Activated gamma-delta T cell treated with Interleukin-2 at 50 U/mL for 16 hours (primary cell): ENCODE results near the gene NBEAL2.
A peak's percentile ranks its signal among the peaks of the same experiment; 100 is the strongest.

Experiments used
- DNase-seq: peaks from one replicate; pipeline ENCODE4 v3.0.0-alpha.2; 2020

The NBEAL2 gene, protein sequence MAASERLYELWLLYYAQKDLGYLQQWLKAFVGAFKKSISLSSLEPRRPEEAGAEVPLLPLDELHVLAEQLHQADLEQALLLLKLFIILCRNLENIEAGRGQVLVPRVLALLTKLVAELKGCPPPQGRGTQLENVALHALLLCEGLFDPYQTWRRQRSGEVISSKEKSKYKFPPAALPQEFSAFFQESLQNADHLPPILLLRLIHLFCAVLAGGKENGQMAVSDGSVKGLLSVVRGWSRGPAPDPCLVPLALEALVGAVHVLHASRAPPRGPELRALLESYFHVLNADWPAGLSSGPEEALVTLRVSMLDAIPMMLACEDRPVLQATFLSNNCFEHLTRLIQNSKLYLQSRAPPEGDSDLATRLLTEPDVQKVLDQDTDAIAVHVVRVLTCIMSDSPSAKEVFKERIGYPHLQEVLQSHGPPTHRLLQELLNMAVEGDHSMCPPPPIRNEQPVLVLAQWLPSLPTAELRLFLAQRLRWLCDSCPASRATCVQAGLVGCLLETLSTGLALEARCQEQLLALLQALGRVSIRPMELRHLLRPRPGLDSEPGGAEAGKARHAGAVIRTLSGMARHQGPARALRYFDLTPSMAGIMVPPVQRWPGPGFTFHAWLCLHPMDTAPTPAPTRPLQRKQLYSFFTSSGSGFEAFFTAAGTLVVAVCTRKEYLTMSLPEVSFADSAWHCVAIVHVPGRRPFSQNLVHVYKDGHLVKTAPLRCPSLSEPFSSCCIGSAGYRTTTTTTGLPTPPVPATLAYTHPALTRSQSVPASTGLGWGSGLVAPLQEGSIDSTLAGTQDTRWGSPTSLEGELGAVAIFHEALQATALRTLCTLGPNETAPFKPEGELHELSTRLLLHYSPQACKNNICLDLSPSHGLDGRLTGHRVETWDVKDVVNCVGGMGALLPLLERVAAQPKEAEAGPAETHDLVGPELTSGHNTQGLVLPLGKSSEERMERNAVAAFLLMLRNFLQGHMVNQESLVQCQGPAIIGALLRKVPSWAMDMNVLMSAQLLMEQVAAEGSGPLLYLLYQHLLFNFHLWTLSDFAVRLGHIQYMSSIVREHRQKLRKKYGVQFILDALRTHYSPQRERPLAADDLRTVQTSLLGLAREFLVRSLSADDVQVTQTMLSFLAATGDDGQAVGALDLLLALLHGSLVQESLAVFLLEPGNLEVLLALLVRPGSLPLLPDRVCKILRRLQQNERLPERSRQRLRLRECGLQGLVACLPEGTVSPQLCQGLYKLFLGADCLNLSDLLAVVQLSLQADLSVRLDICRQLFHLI (N-terminal part only)

DNA sequence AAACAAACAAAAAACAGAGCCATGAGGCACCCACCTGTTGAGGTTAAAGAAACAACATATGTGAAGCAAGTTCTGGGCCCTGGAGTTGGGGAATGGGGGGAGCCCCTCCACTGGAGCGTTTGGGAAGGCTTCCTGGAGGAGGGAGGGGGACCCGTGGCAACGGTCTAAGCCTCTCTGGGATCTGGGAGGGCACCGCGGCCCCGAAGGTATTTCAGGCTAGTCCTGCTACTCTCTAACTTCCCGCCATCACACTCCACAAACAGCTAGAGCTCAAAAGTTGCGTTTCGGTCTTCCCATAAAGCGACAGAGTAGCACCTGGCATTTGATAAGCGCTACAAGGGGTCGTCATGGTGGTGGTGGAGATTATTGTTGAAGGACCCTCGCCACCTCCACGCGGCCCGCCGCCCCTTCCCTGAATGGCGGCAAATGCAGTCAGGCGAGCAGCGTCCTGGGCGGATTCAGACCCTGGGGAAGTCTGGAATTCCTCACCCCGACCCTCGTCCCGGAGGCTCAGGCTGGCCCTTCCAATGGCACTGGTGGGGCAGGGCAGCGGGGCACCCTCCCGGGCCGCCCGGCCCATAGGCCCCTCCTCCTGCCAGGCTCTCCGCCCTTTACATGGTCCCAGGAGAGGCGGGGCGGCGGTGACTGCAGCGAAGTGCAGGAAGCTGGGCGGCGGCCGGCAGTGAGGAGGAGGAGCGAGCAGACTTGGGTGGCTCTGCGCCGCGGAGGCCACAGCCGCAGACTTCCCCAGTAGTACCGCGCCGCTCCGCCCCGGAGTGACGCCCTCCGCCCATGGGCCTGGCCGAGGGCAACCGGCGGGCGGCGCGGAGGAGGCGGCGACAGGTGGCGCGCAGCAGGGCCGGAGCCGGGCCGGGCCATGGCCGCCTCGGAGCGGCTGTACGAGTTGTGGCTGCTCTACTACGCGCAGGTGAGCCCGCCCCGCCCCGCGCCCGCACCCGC is at the start of gene NBEAL2:
NBEAL2 (plus strand) TSS at position 682 of the 960 bp plus-strand sequence; CDS start at position 878, 196 bp downstream.
- DNase-seq = peak; percentile 96

DNA sequence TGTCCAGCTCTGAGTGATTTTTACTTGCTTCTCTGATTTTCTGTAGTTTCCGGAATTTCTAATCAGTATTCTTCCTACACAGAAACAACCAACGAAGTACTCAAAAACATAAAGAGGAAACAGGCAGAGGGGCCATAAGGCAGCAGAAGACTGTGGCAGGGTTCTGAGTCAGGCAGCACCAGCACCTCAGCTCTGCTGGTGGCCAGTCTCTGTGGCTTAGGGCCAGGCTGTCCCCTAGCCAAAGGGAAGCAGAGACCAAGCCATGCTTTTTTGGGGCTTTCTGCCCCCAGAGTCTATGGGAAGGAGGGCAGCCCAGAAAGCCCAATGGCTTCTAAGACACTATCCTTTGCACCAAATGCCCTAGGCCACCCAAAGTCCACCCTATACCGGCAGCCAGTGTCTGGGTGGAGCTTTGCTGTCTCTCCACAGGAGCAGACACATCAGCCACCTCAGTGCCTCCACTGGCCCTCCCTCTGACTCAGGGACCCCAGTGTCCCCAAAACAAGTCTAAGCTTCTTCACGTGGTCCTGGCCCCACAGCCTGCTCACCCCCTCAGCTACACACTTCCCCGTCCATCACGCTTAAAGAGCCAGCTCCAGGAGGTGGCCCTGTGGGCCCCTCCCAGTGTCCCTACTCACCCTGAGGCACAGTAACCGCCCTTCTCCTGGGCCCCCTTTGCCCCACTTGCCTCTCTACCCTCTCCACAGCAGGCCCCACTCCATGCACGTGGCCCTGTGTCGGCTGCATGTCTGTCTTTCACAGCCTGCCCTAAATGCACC is 49.1 kb upstream of the NBEAL2 start:
- no peak for DNase-seq

DNA sequence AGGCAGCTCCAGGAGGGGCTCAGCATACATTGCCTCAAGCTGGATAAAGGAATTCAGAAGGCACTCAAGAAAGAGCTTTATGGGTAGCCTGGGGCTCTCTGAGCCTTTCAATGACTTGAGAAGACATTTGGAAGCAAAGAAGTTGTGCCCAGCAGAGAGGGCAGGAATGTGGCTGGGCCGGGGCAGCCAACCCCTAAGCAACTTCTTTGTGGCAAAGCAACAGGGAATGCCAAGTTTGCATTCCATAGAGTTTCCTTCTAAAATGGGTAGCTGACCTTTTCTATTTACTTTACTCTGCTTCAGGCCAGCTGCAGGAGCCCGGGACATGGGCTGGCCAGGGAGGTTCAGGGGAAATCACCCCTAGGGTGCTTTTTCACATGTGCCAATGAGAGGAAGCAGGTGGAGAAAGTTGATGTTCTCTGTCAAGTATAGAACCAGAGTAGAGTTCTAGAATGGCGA is 48.5 kb upstream of the NBEAL2 start:
- DNase-seq = no peak

DNA sequence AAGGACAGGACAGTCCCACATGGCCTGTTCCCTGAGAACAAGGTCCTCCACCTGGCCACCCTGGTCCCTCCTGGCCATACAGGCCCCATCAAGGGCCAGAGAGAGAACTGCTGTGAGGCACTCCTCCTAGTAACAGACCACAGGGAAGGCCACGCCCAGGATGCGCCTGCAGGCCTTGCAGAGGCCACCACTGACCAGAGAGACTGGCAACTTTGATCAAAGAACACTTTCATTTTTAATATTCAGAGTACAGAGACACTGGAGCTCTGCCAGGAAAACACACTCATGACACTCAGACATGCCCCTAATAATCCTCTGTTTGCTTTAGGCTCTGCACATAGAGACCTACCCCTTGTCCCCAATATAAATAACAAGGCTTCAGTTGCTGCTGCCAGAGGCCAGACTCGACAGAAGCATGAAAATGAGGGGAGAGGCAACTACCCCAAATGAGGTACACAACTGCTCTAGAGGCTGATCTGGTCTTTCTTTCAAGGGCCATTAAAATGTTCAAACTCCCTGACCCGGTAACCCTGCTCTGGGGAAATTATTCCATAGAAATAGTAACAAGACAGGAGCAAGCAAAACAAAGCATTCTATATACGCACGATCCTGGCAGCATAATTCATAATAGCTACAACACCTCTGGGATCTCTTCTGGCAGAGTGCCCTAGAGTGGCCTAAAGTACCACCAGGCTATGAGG is 47.7 kb upstream of the NBEAL2 start:
- DNase-seq = no peak

DNA sequence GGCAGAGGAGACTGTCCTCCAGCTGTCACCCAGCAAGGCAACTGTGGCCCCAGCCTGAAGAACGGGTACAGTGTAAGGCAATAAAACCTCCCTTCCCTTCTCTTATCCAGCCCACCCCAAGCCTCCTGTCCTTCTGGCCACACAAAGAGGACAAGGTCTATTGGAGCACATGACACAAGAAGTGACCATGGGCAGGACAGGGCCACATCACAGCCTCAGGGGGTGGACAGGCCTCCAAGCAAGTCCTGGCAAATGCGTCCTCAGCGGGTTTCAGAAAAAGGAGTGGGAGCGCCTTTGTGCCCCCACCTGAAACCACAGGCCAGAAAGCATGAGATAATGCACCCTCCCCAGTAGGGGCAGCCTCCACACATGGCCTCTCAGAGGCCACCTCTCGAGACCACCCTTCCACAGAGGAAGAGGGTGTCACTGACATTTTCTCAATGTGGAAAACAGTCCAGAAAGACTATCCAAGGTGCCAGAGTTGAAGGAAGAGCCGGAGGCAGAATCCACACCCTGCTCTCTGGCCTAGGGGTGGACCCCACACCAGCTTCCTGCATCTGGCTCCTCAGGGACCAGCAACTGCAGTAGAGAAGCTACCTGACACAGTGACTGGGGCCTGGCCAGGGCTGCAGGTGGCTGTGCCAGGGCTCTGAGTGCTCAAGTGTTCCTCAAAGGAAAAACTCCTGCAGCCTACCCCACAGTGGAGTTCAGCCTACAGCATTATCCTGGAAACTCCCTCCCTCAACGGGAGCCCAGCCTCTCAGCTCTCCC is 46.8 kb upstream of the NBEAL2 start:
- DNase-seq = no peak

DNA sequence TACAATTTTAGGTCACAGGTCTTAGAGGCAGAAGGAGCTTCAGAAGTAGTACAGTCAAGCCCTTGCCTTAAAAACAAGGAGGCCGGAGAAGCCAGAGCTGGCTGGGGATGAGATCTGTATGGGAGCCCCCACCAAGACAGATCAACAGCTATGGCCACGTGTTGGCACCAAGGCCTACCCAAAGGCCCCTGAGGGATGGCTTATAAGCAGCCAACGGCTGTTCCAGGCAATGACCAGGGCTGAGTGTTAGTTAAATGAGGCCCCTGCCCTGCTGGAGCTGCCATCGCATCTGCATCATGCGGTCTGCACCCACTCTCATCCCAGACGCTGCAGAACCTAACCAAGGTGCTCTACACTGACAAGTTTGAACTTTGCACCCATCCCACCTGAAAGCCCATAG is 46.2 kb upstream of the NBEAL2 start:
- no peak for DNase-seq

DNA sequence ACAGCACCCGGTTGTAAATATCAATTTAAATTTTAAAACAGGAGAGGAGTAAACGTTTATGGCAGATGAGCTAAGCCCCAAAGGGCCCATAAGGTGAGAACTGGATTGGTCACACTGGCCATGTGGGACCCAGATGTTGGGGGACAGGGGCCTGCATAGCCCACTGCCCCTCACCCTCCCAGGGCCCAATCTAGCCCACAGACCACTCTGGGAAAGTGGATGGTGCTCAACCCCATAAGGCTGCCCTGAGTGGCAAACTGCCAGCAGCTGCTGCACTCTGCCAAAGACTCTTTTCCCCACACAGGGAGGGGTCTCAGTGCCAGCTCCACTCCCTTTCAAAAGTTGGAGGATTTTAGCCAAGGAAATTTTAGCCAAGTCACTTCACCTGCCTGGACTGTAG is 45.4 kb upstream of the NBEAL2 start:
- DNase-seq = no peak

DNA sequence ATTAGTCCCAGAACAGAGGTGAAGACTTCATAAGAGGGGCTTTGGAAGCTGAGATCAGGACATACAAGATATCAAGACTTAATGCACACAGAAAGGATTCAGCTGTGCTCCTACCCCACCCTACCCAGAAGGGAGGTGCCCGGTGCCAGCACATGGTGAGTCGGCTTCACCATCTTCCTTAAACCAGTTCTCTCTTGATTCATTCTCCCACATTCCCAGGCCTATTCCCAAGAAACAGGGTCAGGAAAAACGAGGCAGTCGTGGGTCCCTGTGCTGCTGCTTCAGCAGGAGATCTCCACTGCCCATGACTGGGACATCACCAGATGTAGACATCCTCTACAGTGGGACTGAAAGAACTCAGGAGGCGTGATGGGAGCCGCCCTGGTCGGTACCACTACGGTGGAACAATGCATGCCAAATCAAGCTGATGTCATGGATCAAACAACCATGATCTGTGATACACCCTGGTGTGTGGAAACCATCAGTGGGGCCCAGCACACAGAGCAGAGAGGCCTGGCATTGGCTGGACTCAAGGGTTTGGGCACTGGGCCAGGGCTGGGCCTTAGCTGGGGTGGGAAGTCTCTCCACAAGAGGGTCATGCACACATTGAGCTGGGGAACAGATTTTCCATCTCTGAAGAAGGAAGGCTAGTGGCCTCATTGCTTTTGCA is 44.8 kb upstream of the NBEAL2 start:
- no peak for DNase-seq

DNA sequence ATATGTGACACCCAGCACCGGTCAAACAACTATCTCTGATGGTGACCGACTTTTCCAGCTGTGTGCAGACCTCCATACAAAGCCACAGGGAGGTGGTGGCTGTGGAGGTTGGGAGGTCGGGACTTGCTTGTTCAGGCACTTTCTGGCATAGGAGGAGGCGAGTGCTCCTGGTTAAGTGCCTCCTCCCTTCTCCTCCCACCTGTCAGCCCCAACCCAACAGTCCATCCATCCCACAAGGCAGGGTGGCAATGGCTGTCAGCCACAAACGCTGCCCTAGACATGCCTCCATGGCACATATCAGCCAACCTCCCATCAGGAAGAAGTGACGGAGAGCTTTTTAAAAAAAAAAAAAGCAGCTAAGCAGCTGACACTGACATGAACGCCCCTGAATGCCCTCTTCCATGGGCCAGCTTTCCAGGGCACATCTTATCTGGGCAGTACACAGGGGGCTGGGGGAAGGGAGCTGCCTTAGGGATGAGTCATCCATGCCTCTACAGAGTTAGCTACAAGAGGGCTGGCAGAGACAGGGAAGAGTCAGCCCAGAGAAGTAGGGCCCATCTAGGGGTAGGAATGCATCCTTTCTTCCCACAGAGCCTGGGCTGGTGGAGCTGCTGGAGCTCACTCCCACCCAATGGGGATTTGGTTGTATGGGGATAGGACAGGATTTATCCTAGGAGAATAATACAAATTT is 44.2 kb upstream of the NBEAL2 start:
- DNase-seq = no peak

DNA sequence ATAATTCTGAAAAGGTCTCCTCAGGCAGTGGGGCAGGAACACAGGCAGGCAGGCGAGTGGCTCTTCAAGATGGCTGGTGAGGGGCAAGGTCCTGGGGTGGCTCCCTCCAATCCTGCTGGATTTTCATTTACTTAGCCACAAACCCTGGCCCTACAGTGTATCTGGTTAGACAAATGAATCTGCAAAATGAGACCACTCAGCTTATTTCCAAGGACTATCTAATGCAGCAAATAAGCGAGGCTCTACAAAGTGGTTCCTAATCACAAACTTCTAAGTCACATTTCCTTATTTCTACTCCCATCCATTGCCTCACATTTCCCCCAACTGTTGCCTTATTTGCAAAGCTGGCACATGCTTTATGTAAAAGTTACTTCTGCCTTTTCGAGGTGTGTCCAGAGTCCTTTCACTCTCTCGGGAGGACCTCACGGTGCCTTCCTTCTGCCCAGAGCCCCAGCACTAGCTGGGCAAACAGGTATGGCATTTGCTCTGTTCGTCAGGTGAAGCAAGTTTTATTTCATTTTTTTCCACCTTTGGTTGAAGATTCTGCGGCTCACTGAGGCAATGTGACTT is 43.4 kb upstream of the NBEAL2 start:
- no peak for DNase-seq

DNA sequence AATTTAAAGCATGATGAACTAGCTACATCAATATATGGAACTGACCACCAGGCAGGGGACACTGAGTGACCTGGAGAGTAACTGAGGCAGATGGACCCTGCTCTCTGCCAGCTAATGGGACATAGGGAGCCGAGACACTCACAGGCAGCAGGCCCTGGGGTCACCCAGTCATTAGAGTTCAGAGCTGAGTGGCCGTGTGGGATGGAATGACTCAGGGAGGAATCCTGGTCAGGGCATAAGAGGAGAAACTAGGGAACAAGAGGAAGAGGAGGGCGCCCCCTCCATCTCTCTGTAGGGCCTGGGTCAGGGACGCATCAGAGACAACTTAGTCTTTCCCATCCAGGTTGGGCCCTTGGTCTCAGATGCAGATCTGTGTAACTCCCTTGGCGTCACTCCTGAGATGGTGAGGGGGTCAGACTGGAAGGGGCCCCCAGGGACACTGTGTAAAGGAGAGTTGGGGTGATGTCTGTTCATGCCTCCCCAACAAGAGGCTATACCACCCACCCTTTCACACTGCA is 42.7 kb upstream of the NBEAL2 start:
- DNase-seq = no peak

DNA sequence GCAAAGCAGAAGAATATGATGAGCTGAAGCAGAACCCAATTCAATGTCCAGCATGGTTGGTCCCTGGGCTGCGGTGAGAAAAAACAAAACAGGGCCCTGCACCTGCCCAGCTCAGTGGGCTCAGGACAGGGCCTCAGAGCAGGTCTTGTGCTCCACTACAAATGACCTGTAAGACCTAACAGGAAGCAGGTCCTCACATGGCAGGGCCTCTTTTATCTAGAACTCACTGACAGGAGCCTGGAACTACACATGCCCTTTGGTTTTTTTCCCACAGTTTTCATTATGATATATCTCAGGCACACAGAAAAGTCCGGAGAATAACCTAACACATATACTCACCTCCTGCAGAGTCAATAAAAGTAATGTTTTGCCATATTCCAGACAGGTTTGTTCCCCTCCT is 41.3 kb upstream of the NBEAL2 start:
- no peak for DNase-seq

DNA sequence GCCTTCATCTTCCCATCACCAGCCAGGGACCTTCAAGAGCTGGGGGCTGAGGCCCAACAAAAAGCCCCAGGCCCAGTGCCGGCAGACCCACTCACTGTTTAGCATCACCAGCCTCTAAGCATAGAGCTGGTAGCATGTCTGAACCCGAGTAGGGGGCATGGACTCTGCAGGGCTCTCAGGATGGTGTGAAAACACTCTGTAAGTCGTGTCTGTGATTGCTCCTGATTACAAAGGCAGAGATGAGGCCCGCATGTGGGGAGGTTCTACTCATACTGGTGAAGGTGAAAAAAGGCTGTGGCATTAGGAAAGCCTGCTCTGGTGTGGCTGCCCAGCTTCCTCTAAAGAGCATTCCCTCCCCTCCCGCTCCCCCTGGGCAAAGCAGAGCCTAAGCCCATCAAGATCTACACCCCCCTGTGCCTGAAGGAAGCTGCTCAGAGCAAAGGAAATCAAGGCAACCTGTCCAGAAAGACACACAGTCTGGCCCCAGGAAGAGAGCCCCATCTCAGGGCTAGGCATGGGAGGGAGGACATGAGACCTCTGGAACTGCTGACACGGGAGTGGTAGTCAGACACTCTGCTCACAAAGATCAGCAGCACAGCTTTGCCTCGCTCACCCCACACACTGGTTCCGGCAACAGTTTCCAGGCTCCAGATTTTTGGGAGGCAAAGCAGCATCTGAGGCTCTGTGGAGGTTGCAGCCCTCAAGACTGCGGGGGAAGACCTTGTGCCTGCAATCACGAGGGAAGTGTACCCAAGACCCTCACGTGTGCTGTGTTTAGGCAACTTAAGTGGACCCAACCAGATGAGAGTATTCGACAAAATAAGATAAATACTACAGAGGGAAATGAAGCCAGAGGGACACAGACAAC is 39.7 kb upstream of the NBEAL2 start:
- DNase-seq = no peak

DNA sequence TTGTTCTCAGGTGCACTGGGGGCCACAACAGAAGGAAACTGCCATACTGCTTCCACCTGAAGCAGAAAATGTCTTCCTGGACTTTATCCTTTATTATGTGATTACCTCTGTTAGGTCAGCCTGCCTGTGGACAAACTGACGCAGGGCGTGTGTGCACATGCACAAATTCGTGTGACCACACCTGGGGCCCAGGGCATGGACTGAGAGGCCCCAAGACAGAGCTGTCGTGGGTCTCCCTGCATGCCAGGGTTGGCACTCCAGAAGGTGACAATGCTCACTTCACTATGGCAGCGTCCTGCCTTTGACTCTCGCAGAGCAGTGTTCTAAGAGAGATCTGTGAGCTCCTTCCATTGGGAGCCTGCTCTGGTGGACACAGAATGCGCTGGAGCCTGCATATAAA is 37.4 kb upstream of the NBEAL2 start:
- no peak for DNase-seq

DNA sequence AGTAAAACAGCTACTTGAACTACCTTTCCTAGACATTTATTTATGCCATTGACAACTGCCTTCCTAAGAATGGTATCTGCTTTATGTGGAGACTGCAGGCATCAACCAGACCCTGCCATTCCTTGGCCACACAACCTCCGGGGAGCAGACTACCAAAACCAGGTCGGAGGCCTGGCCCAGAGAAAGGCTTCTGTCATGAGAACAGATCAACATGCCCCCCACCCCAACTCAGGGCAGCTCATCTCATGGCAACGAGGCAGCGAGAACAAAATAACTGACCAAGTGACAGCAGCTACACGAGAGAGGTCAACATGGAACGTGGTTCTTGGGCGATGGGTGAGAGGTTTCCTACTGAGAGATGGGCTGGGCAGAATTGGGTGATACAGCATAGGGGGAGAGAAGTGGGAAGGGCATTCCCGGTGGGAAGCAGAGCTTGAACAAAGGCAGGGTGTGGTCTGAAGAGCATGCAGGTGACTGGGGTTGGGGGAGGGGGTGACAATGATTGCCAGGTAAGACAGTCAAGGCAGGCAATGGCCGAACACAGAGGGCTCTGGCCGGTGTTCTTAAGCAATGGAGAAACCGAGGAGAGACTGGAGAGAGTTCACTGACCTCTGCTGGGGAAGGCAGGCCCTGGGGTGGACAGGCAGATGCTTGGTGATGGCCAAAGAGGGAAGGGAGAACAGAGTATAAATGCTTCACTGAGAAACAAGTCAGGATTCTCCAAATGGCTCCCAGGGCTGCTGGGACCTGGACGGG is 36.8 kb upstream of the NBEAL2 start:
- no peak for DNase-seq
